ENCODE results near the gene CALN1.

Gene CALN1

GRCh38 chr7:72111086-72111485, 301.1 kb downstream of the CALN1 start (continued):
- TF ChIP-seq ZSCAN5A (tag by site-specific recombination; IDR thresholded peaks at IDR 0.05) (no peak), ZNF292 (tag by site-specific recombination; IDR thresholded peaks at IDR 0.05; ENCODE audit: borderline replicate concordance, low read depth) (no peak), KLF1 (tag by site-specific recombination; IDR thresholded peaks at IDR 0.05) (no peak), ZNF530 (tag by site-specific recombination; IDR thresholded peaks at IDR 0.05; ENCODE audit: low read depth) (no peak), ZNF184 (tag by site-specific recombination; IDR thresholded peaks at IDR 0.05) (no peak), ZNF558 (tag by site-specific recombination; IDR thresholded peaks at IDR 0.05) (no peak), ZNF335 (tag by site-specific recombination; conservative IDR thresholded peaks at IDR 0.05) (no peak)

GRCh38 chr7:72109566-72109965, 302.6 kb downstream of the CALN1 start:
- no peak for TF ChIP-seq ZBTB17 (tag by site-specific recombination; IDR thresholded peaks at IDR 0.05)
- Histone ChIP-seq H3K4me3 (ENCODE audit: low read depth, low read length) (no peak overlapping the region), H3K36me3 (ENCODE audit: control insufficient read depth in 2 of 2, insufficient read depth in 1 of 2, low read length in 2 of 2) (no peaks in the 10 kb centered on the region), H3K27ac (ENCODE audit: extremely low read depth, low read depth, low read length) (no peak overlapping the region), H3K9me3 (ENCODE audit: control insufficient read depth, insufficient read depth, low read depth, low read length) (no peaks in the 10 kb centered on the region), H3K4me1 (ENCODE audit: control insufficient read depth, insufficient read depth, low read length) (no peaks in the 10 kb centered on the region)
- ChIA-PET POLR2A (no interaction called here), CTCF (no interaction called here)

- ChIA-PET POLR2A (no interaction called here), CTCF (no interaction called here)
- Histone ChIP-seq H3K9me3 (ENCODE audit: control insufficient read depth, insufficient read depth, low read depth, low read length) (no peaks in the 10 kb centered on the region), H3K27ac (ENCODE audit: extremely low read depth, low read depth, low read length) (no peak overlapping the region), H3K4me3 (ENCODE audit: low read depth, low read length) (no peak overlapping the region), H3K4me1 (ENCODE audit: control insufficient read depth, insufficient read depth, low read length) (no peaks in the 10 kb centered on the region), H3K36me3 (ENCODE audit: control insufficient read depth in 2 of 2, insufficient read depth in 1 of 2, low read length in 2 of 2) (no peaks in the 10 kb centered on the region)
- no peak for TF ChIP-seq ZNF18 (tag by site-specific recombination; IDR thresholded peaks at IDR 0.05)
- no peak for TF ChIP-seq ZNF211 (tag by site-specific recombination; IDR thresholded peaks at IDR 0.05; ENCODE audit: low read depth)
- no peak for TF ChIP-seq ZBTB48 (tag by site-specific recombination; IDR thresholded peaks at IDR 0.05)
- peak; percentile 75 for TF ChIP-seq PRDM1 (tag by site-specific recombination; IDR thresholded peaks at IDR 0.05)
- TF ChIP-seq ZNF2 (tag by site-specific recombination; IDR thresholded peaks at IDR 0.05): no peak
Measured at GRCh38 chr7:72106405-72106804, 305.7 kb downstream of the CALN1 start.

GRCh38 chr7:72101444-72101843, 310.7 kb downstream of the CALN1 start:
- CTCF ChIA-PET: no interaction called here
- Histone ChIP-seq H3K4me3 (ENCODE audit: low read depth, low read length) (no peak overlapping the region), H3K27ac (ENCODE audit: extremely low read depth, low read depth, low read length) (no peak overlapping the region), H3K4me1 (ENCODE audit: control insufficient read depth, insufficient read depth, low read length) (no peaks in the 10 kb centered on the region), H3K36me3 (ENCODE audit: control insufficient read depth in 2 of 2, insufficient read depth in 1 of 2, low read length in 2 of 2) (no peaks in the 10 kb centered on the region), H3K9me3 (ENCODE audit: control insufficient read depth, insufficient read depth, low read depth, low read length) (no peaks in the 10 kb centered on the region)
- no peak for TF ChIP-seq ZNF433 (tag by site-specific recombination; IDR thresholded peaks at IDR 0.05; ENCODE audit: low read depth)
- no peak for TF ChIP-seq YY2 (tag by site-specific recombination; IDR thresholded peaks at IDR 0.05)
- TF ChIP-seq ZNF544 (tag by site-specific recombination; IDR thresholded peaks at IDR 0.05): no peak
- no peak for TF ChIP-seq PRDM10 (tag by site-specific recombination; IDR thresholded peaks at IDR 0.05)
- no peak for TF ChIP-seq HIC1 (tag by site-specific recombination; IDR thresholded peaks at IDR 0.05)
- POLR2A ChIA-PET: no interaction called here
